Endothelial cell of umbilical vein (primary cell): ENCODE measurements around the gene ADAM29. TPM values are rescaled to one million over a fixed set of nuclear protein-coding genes. Genes with fewer than 3 reads are reported as not detected.

Experiments used
- BruUV-seq: library from RNA; stranded (reverse); fragments of 400-500 nt; replicated peaks from 2 replicates; lab custom pipeline; 2021; lab: Mats Ljungman, UMichigan
- CTCF ChIA-PET: fragments of 300-600, 350-600 bp; sonication (Branson Sonifier 250); formaldehyde crosslinking; loops from one replicate; lab custom pipeline; 2021; ENCODE audit warnings: antibody characterized with exemption, inconsistent platforms; lab: Charles Lee
- POLR2A ChIA-PET: fragments of 300-600, 350-600 bp; sonication (Branson Sonifier 250); formaldehyde crosslinking; loops from one replicate; lab custom pipeline; 2021; ENCODE audit warnings: antibody characterized with exemption, inconsistent platforms; lab: Charles Lee
- DNase-seq: peaks from one replicate; pipeline ENCODE4 v3.0.0-alpha.2; 2011; ENCODE audit warnings: low read depth, low spot score
- FAIRE-seq: peaks from 2 replicates; lab custom pipeline; 2011; peaks lifted over from hg19 to GRCh38; lab: Jason Lieb, UNC
- H2AFZ ChIP-seq: 2 replicates; pipeline ENCODE4 v1.6.0; 2012; ENCODE audit warnings: low read depth, low read length, control low read depth, inconsistent platforms
- H3K27ac ChIP-seq: 2 replicates; pipeline ENCODE4 v1.5.1; 2011; ENCODE audit warnings: low read depth, mild to moderate bottlenecking, control low read depth, low read length, moderate library complexity; ENCODE audit not compliant: insufficient read depth
- H3K27me3 ChIP-seq, 2 experiments: 2 replicates each; pipeline versions ENCODE4 v1.6.0 to v1.6.1; 2011; ENCODE audit warnings: low read length in 2 of 2, mixed read lengths in 1 of 2; ENCODE audit not compliant: control insufficient read depth in 2 of 2, insufficient read depth in 2 of 2
- H3K36me3 ChIP-seq, 2 experiments: 2 replicates in 1 of 2; 3 replicates in 1 of 2; pipeline ENCODE4 v1.5.1; 2011; ENCODE audit warnings: low read length in 2 of 2, mild to moderate bottlenecking in 1 of 2, moderate library complexity in 1 of 2; ENCODE audit not compliant: control insufficient read depth in 2 of 2, insufficient read depth in 2 of 2; ENCODE audit errors: extremely low read depth in 1 of 2
- H3K4me1 ChIP-seq: 3 replicates; pipeline ENCODE4 v1.5.1; 2011; ENCODE audit warnings: mild to moderate bottlenecking, low read length; ENCODE audit not compliant: control insufficient read depth, insufficient read depth; ENCODE audit errors: extremely low read depth
- H3K4me2 ChIP-seq: 2 replicates; pipeline ENCODE4 v1.6.1; 2011; ENCODE audit warnings: low read length, control low read depth, mixed read lengths; ENCODE audit not compliant: insufficient read depth
- H3K4me3 ChIP-seq, 3 experiments: fragments of 200-600 bp in 1 of 3; sonication (generic), shearing (Covaris generic) in 1 of 3; replicated peaks in 1 of 3; 2 replicates each; pipeline ENCODE4 v1.5.1; 2011 to 2016; ENCODE audit warnings: control low read depth in 3 of 3, low read length in 3 of 3, mild to moderate bottlenecking in 2 of 3, inconsistent platforms in 1 of 3, low read depth in 1 of 3, moderate library complexity in 1 of 3; ENCODE audit not compliant: insufficient read depth in 1 of 3
- H3K79me2 ChIP-seq: 2 replicates; pipeline ENCODE4 v1.6.0; 2012; ENCODE audit warnings: low read length, inconsistent platforms; ENCODE audit not compliant: control insufficient read depth, insufficient read depth
- H3K9ac ChIP-seq: replicated peaks from 2 replicates; pipeline ENCODE3; 2011; ENCODE audit warnings: low read length, control low read depth; ENCODE audit not compliant: insufficient read depth; ENCODE audit errors: extremely low read depth
- H3K9me1 ChIP-seq: replicated peaks from 3 replicates; pipeline ENCODE4 v1.6.0; 2011; ENCODE audit warnings: mild to moderate bottlenecking, low read length; ENCODE audit not compliant: control insufficient read depth, insufficient read depth; ENCODE audit errors: extremely low read depth
- H3K9me3 ChIP-seq: replicated peaks from 2 replicates; pipeline ENCODE4 v1.5.1; 2012; ENCODE audit warnings: low read length, inconsistent platforms; ENCODE audit not compliant: control insufficient read depth, insufficient read depth
- H4K20me1 ChIP-seq: replicated peaks from 2 replicates; pipeline ENCODE3; 2011; ENCODE audit warnings: mild to moderate bottlenecking, low read length; ENCODE audit not compliant: control insufficient read depth, insufficient read depth; ENCODE audit errors: extremely low read depth
- EZH2 ChIP-seq: IDR thresholded peaks from 2 replicates; pipeline ENCODE4 v1.6.1; 2012; ENCODE audit warnings: borderline replicate concordance, low read depth, mild to moderate bottlenecking, moderate library complexity, low read length, inconsistent platforms; ENCODE audit not compliant: severe bottlenecking
- FOS ChIP-seq: IDR thresholded peaks from 2 replicates; pipeline ENCODE4 v1.6.1; 2011; ENCODE audit warnings: mild to moderate bottlenecking, low read length, moderate library complexity, borderline replicate concordance; ENCODE audit not compliant: insufficient read depth
- GATA2 ChIP-seq: IDR thresholded peaks from 2 replicates; pipeline ENCODE4 v1.7.0; 2011; ENCODE audit warnings: low read depth, mild to moderate bottlenecking, moderate library complexity, mixed read lengths, low read length; ENCODE audit not compliant: insufficient read length, insufficient read depth
- JUN ChIP-seq: IDR thresholded peaks from 2 replicates; pipeline ENCODE4 v1.6.1; 2011; ENCODE audit warnings: borderline replicate concordance, low read depth; ENCODE audit not compliant: insufficient read length, insufficient read depth
- MAX ChIP-seq: IDR thresholded peaks from 2 replicates; pipeline ENCODE4 v1.6.1; 2011; ENCODE audit not compliant: insufficient read depth, insufficient read length
- MYC ChIP-seq: IDR thresholded peaks from one replicate; pipeline ENCODE4 v1.6.1; 2011; ENCODE audit warnings: mild to moderate bottlenecking, low read depth, low read length
- POLR2A ChIP-seq: IDR thresholded peaks from 2 replicates; pipeline ENCODE4 v1.6.1; 2012; ENCODE audit warnings: low read depth, mild to moderate bottlenecking, control low read depth, low read length
- POLR2AphosphoS5 ChIP-seq: IDR thresholded peaks from 2 replicates; pipeline ENCODE4 v1.6.1; 2012; ENCODE audit warnings: low read depth, mild to moderate bottlenecking, control low read depth, low read length, moderate library complexity; ENCODE audit not compliant: insufficient read depth
- dilution Hi-C: fragments of 300-500 bp; cut with MboI; formaldehyde crosslinking; loops from one replicate; pipeline ENCODE4 v1.15.0; 2019; ENCODE audit warnings: low sequenced_read_pairs; ENCODE audit not compliant: extremely low pct_ligation_motif_present
- intact Hi-C: fragments of 100-400 bp; cut with micrococcal nuclease; formaldehyde crosslinking; loops from one replicate; pipeline ENCODE4 v1.10.0; 2022
- polyA plus RNA-seq, 4 experiments: library from polyadenylated mRNA; depleted of rRNA in 3 of 4; stranded (reverse) in 3 of 4; unstranded in 1 of 4; fragments of >200 nt; gene quantifications; 2 replicates each; pipeline versions ENCODE4 v1.2.1 to v1.2.3, GENCODE V29; 2011 to 2012; ENCODE audit warnings: missing spikeins in 1 of 4
- total RNA-seq: library from RNA; stranded (reverse); gene quantifications from 2 replicates; pipeline ENCODE4 v1.2.3, GENCODE V29; 2021
- TF ChIP-seq, protein P1 (sequence below), 2 donors: IDR thresholded peaks; 1 replicate in 1 of 2; 2 replicates in 1 of 2; pipeline ENCODE4 v1.5.1; 2011; ENCODE audit warnings: low read length in 2 of 2, mild to moderate bottlenecking in 2 of 2, moderate library complexity in 2 of 2, control low read depth in 1 of 2, inconsistent platforms in 1 of 2, low read depth in 1 of 2; ENCODE audit not compliant: insufficient read depth in 1 of 2; ENCODE audit errors: extremely low read depth in 1 of 2

ADAM29 gene
- total and polyA plus RNA-seq, 2 donors (not counting 3 experiments of a cell fraction or from before 2014, with no cell fraction given), result not detected

GRCh38 chr4:174928575-174929253 lies 10.6 kb downstream of the ADAM29 start:
- CTCF ChIA-PET, result no interaction called here
- dilution Hi-C loops, result no loop called here

More at GRCh38 chr4:174928575-174929253, 10.6 kb downstream of the ADAM29 start:
- no peaks in the 10 kb centered on the region for H4K20me1 ChIP-seq
- no peak overlapping the region for H3K4me3 ChIP-seq
- no peaks in the 10 kb centered on the region for H3K27me3 ChIP-seq
- H2AFZ ChIP-seq, result no peak overlapping the region
- H3K4me2 ChIP-seq, result no peak overlapping the region
- no peak for FAIRE-seq
- H3K9me3 ChIP-seq, result no peaks in the 10 kb centered on the region
- no peaks in the 10 kb centered on the region for H3K4me1 ChIP-seq
- TF ChIP-seq POLR2AphosphoS5 (no peak), MAX (no peak), MYC (no peak), JUN (no peak), EZH2 (no peak), FOS (no peak), POLR2A (no peak), GATA2 (no peak)
- TF ChIP-seq, protein P1, sequence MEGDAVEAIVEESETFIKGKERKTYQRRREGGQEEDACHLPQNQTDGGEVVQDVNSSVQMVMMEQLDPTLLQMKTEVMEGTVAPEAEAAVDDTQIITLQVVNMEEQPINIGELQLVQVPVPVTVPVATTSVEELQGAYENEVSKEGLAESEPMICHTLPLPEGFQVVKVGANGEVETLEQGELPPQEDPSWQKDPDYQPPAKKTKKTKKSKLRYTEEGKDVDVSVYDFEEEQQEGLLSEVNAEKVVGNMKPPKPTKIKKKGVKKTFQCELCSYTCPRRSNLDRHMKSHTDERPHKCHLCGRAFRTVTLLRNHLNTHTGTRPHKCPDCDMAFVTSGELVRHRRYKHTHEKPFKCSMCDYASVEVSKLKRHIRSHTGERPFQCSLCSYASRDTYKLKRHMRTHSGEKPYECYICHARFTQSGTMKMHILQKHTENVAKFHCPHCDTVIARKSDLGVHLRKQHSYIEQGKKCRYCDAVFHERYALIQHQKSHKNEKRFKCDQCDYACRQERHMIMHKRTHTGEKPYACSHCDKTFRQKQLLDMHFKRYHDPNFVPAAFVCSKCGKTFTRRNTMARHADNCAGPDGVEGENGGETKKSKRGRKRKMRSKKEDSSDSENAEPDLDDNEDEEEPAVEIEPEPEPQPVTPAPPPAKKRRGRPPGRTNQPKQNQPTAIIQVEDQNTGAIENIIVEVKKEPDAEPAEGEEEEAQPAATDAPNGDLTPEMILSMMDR (IDR thresholded peaks at IDR 0.05; ENCODE audit: extremely low read depth in 1 of 2, insufficient read depth in 1 of 2, low read depth in 1 of 2, low read length in 2 of 2), result no peak
- no peaks in the 10 kb centered on the region for H3K36me3 ChIP-seq
- H3K9ac ChIP-seq, result no peak overlapping the region
- intact Hi-C loops, result no loop called here
- POLR2A ChIA-PET, result no interaction called here
- DNase-seq, result no peak
- BruUV-seq, result no TSS peak
- no peak overlapping the region for H3K27ac ChIP-seq
- H3K9me1 ChIP-seq, result no peaks in the 10 kb centered on the region
- H3K79me2 ChIP-seq, result no peaks in the 10 kb centered on the region
